GM21786 (cell line): ENCODE data around the gene ARF3.

ENCODE experiments used
- ATAC-seq: cut with Tn5 transposase; IDR thresholded peaks from one replicate; pipeline ENCODE4 v1.9.1; 2021; ENCODE audit not compliant: unreplicated experiment

Gene ARF3

DNA sequence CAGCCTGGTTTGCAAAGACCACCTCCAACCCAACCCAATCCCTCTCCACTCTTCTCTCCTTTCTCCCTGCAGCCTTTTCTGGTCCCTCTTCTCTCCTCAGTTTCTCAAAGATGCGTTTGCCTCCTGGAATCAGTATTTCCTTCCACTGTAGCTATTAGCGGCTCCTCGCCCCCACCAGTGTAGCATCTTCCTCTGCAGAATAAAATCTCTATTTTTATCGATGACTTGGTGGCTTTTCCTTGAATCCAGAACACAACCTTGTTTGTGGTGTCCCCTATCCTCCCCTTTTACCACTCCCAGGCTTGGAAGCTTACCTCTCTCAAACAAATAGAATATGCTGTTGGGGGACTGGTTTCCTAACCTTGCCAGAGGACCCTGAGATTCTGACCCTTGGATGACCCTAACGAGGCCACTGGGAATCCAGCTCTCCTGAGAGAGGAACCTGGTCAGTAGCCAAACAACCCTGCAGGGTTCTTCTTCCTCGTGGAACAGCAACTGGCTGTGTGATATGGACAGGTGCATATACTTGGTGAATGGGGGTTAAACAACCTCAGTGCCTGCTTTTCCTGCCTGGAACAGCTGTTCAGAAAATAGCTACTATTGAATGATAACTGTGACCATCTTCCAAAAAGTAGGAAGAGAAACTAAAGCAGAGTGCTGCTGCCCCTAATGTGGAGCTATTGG lies 25.3 kb upstream of the ARF3 start:
- no peak for ATAC-seq

DNA sequence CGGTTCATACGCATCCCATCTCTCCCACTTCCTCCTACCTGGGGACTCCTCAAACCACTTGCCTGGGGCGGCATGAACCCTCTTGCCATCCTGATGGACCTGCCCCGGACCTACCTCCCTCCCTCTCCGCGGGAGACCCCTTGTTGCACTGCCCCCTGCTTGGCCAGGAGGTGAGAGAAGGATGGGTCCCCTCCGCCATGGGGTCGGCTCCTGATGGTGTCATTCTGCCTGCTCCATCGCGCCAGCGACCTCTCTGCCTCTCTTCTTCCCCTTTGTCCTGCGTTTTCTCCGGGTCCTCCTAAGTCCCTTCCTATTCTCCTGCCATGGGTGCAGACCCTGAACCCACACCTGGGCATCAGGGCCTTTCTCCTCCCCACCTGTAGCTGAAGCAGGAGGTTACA lies 24.5 kb upstream of the ARF3 start:
- ATAC-seq: no peak

DNA sequence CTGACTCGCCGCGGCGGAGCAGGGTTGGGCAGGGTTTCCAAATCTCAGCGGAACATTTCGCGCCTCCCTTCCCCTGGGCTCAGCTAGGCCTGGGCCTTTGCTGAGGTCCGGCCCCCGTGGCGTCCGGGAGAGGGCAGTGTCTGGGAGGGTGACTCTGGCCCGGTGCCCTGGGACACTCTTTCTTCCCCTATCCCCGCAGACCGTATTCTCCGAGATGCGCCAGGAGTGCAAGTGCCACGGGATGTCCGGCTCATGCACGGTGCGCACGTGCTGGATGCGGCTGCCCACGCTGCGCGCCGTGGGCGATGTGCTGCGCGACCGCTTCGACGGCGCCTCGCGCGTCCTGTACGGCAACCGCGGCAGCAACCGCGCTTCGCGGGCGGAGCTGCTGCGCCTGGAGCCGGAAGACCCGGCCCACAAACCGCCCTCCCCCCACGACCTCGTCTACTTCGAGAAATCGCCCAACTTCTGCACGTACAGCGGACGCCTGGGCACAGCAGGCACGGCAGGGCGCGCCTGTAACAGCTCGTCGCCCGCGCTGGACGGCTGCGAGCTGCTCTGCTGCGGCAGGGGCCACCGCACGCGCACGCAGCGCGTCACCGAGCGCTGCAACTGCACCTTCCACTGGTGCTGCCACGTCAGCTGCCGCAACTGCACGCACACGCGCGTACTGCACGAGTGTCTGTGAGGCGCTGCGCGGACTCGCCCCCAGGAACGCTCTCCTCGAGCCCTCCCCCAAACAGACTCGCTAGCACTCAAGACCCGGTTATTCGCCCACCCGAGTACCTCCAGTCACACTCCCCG lies 23.9 kb upstream of the ARF3 start:
- no peak for ATAC-seq

DNA sequence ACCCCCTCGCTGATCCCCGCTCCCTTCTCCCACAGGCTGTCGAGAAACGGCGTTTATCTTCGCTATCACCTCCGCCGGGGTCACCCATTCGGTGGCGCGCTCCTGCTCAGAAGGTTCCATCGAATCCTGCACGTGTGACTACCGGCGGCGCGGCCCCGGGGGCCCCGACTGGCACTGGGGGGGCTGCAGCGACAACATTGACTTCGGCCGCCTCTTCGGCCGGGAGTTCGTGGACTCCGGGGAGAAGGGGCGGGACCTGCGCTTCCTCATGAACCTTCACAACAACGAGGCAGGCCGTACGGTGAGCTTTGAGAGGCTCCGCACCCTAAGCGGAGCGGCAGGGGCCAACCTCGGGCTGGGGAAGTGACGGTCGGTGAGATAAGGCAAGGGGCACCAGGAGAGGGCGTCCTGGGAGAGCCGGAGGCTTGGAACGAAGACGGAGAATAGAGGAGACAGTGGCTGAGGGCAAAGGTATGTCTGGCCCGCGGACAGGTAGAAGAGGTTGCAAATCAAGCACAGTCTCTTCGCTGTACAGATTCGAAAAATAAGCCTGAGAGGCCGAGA lies 23.2 kb upstream of the ARF3 start:
- no peak for ATAC-seq

DNA sequence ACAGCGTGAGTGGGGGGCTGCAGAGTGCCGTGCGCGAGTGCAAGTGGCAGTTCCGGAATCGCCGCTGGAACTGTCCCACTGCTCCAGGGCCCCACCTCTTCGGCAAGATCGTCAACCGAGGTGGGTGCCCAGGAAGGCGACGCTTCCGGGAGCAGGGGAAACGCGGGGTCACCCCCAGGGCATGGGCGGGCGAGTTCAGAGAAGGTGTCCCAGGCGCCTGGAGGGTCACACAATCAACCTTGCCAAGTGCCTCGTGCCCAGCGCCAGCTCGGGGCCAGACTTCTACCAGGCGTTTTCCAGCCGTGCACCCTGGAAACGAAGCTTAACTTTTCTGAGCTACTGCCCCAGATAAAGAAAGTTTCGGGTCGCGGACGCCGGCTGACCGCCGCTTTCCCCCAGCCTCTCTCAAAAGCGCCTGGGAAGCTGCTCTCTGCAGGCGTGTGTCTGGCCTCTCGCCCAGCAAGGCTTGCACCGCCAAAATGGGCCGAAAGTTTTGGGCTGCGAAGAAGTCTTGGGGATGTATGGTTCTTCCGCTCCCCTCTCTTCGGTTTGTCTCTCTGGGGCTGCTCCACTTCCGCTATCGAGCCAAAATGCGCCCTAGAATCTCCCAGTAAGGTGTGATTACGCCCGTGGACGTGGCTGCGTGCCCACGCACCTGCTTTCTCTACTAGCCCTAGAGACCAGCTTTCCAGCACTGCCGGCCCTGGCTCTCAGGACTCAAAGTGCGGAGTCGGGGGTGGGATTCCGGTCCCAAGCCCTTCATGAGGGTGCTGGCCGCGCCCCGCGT lies 22.5 kb upstream of the ARF3 start:
- no peak for ATAC-seq

DNA sequence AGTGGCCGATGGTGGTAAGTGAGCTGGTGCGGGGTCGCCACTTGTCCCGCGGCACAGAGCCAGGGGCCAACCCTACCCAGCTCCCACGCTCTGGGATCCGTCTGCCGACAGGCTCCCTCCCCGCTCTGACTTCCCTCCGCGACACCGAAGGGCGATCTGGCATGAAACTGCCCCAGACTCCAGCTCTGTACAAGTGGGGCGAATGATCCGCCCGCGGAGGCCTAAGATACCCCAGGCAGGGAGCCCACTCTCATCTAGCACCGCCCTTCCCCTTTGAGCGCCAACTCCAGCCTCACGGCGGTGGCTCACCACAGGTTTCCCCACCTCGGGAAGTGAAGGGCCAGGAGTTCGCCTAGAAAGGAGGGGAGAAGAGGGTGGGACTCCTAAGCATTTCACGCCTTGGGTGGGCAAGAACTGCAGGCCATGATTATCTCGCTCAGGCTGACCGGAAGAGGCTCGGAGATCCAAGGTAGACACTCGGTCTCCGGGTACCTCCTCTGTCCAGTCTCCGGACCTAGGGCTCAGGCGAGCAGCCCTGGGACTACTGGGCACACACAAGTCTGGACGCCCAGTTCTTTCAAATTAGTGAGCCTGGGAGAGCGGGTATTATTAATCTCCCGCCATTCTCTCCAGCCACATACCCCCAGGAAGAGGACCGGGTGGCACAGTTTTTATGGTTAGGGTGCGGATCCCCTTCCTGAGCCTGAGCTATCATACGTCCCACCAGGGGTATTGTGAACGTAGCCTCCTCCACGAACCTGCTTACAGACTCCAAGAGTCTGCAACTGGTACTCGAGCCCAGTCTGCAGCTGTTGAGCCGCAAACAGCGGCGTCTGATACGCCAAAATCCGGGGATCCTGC lies 21.7 kb upstream of the ARF3 start:
- ATAC-seq: no peak

DNA sequence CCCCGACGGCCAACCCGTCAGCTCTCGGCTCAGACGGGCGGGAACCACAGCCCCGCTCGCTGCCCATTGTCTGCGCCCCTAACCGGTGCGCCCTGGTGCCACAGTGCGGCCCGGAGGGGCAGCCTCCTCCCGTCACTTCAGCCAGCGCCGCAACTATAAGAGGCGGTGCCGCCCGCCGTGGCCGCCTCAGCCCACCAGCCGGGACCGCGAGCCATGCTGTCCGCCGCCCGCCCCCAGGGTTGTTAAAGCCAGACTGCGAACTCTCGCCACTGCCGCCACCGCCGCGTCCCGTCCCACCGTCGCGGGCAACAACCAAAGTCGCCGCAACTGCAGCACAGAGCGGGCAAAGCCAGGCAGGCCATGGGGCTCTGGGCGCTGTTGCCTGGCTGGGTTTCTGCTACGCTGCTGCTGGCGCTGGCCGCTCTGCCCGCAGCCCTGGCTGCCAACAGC lies 21.0 kb upstream of the ARF3 start, which contains the start of gene WNT1:
WNT1 (plus strand) TSS at position 32 of the 450 bp plus-strand sequence; CDS start at position 361, 329 bp downstream.
- ATAC-seq: no peak

DNA sequence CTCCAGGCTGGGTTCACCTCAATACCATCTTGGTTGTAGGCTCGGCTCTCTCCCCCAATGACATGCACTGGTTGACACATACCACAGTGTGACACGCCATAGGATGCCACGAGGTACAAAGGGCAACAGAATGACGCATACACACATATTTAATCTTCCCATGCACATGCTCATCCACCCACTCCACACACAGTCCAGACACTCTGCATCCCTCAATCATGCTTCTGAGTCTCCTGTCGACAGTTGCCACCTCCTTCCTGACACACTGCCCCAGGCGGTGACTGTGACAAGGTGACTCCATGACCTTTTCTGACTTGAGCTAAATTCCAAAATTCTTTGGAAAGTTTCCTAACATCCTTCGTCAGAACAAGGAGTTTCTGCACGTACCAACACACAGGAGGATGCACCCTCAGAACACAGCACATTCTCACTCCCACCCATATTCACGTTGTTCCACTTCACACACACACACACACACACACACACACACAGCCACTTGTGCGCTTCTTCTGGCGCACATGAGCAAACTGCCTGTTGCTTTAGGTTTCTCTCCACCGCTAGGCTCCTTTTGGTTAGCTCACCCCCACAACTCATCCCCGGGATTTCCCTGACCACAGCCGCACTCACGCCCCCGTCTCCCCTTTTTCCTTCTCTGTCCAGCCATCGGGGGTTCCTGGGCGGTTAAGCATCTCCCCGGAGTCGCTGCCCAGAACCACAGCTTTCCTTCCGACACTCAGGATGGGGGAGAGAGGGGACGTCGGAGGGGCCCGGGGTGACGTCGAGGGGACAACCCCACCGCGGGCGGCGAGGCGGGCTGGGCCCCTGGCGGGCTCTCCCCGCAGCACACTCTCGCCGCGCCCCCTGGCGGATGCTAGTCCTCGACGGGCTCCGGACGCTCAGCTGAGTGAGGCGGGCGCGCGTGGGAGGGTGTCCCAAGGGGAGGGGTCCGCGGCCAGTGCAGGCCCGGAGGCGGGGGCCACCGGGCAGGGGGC lies 20.3 kb upstream of the ARF3 start:
- ATAC-seq: no peak

DNA sequence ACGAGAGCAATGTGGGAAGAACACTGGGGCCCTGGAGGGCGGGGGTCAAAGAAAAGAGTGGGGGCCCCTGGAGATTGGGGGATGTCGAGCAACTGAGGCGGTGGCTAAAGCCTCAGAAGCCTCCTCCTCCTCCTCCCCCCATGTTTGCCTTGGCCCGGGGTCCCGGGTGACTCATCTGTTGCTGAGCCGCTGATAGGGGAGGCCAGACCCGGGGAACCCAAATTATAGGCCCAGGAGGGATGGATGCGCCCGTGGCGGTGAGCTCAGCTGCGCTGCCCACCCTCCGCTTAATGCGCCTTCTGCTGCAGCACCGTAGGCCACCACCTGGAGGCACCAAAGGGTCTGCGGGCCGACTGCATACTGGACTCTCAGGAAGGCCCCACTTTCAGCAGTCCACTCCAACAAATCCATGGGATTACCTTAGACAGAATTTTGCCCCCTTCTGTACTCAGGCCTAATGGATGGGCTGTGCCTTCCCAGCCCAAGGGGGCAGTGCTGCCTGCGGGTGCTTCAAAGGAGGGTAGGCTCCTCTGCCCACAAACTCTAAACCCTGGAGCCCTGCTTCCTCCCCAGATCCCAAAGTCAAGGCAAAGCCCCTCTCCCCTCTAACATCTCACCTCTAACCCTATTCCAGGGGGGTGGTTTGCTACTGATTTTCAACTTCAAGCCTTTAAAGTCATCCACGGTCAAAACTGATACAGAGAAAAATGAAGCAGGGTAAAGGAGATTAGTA lies 16.8 kb upstream of the ARF3 start:
- no peak for ATAC-seq

DNA sequence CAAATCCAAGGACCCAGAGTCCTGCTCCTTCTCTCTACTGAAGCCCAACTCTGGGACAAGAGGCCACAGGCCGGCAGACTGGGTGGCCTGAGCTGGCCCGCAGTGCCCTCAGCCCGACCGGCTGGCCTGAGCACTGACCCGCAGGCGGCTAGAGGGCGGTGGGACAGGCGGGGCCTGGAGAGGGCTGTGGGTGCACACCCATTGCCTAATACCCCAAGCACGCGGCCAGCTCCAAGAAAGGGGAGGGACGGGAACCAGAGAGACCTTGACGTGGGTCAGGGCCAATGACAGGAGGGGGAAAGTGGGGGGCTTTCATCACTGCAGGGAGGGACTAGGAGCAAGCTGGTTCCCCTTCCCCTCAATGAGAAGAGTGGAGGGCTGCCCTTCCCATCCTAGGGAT lies 16.2 kb upstream of the ARF3 start:
- no peak for ATAC-seq

DNA sequence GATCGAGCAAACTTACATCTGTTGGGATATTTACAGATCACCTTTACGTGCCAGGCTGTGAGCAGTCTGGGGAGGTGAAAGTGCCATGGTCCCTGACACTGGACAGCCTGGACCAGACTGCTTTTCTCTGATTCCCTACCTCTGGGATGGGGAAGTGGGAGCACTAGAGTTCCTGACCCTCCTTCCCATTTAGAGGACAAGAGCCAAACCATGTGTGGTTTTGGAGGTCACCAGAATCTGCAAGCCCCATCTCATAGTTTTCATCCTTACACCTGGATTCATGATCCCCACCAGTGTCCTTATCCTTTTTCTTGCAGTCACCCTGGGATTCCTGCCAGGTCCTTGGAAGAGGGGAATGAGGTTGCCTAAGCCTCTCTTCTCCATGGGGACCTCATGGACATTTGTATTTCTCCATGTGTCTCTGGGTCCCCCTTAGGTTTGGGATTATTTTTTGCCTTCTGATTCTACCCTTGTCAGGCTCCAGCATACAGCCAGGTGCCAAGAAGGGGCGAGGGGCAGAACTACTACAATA lies 15.7 kb upstream of the ARF3 start:
- ATAC-seq: no peak

DNA sequence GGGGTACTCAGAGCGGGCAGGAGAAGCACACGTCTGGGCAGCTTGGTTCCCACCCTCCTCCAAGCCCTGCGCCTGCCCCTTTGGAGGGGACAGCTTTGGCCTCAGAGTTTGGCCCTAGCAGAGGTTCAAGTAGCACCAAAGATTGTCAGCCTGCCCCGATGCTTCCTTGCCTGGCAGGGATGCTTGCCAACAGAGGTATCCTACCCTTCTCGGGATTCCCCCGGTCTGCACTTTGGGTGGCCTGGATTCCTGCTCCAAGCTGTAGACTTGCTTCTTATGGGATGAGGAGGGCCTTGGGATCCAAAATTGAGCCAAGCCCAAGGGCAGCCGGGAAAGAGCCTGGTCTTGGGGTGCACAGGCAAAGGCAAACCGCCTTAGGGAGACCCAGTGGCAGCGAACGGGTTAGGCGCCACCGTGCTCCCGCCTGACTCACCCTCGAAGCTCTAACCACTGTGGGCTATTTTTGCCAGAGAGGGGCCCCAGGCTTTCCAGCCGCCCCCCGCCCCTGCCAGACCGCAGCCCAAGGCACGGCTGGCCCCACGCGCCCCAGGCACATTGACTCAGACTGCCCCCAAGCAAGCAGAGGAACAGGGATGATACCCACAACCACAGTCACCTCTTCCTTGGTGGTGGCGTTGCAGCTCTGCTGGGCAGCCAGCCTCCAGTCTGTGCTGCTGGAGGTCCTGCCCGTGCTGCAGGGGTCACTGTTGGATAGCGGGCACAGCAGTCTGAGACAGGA lies 15.1 kb upstream of the ARF3 start:
- no peak for ATAC-seq

DNA sequence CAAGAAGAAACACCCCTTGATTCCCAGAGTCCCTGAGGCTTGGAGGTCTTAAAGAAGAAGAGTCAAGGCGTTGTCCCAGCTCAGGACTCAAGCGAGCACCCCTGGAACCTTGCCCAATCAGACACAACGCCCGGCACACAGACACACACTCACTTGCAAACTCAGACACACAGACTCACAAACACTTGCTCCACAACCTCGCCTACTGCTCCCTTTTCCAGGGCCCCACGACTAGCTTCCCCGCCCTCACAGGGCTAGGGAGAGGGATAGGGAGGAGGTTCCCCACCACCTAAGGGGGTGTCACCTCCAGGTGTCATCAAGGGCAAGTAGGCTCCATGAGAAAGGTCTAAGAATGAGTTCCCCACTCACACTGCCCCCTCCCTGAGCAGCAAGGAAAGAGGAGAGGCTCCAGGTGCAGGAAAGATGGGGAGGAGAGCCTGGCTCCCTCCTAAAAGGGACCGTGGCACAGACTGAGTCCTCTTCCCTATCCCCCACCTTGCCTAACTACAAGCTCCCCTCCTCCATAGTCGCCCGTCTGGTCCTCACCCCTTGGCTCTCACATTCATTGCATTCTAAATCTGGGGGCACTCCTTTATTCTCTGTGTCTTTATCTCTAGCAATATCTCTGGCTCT lies 13.5 kb upstream of the ARF3 start:
- ATAC-seq: no peak

DNA sequence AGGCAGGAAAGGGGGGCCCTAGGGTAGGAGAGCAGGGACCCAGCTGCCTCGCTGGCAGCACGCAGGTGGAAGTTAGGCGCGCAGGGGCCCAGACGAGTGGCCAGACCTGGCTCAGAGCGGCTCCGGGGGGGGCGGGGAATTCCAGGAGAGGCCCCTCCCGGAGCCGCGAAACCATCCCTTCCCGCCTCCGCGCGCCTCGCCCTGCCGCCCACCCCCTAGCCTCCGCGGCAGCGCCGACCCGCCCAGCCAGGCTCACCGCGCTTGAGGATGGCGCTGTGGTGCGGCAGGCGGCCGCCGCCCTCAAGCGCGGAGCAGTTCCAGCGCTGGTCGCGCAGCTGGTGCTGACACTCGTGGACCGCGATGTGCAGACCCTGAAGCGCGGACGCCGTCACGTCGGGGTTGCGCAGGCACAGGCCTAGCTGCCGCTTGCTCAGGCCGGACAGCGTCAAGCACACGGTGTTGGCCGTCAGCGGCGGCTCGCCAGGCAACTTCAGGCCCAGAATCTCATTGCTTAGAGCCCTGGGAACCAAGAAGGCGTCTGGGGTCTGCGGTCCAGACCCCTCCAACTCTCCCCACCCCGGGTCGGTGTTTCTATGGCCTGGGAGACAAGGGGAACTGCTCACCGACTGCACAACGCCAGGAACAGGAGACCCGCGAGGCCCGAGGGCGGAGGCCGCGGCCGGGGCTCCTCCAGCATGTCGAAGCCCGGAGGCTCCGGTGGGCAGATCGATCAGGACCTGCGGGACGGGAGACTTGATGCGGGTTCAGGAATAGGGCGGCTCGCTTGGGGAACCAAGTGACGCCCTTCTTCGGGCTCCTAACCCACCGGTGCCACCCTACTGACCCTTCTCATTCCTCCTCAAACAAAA lies 12.8 kb upstream of the ARF3 start:
- no peak for ATAC-seq

DNA sequence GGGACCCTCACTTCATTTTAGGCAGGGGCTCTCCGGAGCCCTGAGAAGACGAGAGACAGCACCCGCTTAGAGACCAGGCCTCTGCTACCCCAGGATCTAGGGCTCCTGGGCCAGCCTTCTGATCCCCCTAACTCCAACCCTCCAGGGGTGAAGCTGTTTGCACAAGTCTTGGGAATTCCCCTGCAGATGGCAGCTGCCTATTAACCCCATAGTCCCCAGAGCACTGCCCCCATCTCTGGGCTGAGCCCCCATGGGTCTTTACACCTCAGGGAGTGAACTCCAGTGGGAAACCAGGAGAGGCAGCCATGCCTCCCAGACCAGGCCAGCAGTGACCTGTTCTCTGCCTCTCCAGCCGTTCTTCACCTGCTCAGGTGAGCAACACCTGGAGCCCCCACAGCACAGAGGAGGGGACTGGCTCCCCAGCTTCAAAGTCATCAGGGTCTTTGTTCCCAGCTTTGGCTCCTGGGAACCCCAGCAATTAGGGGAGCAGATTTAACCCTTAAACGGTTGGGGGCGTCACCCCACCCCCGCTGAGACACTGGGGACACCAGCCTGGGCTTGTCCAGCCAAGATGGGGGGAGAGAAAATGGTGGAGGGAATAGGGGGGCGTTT lies 12.0 kb upstream of the ARF3 start:
- ATAC-seq: no peak

DNA sequence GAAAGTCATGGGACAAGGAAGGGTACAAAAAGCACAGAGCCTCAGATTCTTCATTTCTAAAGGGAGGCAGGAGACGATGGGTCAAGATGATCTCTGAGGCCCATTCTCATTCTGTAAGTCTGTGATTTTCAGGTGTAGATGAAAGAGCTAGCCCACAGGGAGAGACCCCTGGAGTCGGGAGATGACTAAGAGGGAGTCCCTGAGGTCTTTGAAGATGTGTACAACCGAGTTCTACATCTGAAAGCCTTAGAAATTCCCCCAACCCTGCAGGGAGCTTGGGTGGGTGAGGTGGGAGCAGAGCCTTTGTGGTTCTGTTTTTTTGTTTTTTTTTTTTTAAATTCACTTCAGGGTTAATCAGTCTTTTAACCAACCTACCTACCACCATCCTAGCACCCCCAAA lies 11.2 kb upstream of the ARF3 start:
- no peak for ATAC-seq
